Fibroblast of skin of left biceps (primary cell): ENCODE results near the gene YTHDF1.
"Not testable (repeated sequence)": the region's sequence is repeated elsewhere in the genome, so short reads cannot be mapped to it uniquely, and the experiment has no call there.

Experiments used
- DNase-seq, 2 experiments: peaks; one replicate each; pipeline ENCODE4 v3.0.0-alpha.2; 2013; ENCODE audit warnings: low read depth in 2 of 2

The YTHDF1 gene

DNA sequence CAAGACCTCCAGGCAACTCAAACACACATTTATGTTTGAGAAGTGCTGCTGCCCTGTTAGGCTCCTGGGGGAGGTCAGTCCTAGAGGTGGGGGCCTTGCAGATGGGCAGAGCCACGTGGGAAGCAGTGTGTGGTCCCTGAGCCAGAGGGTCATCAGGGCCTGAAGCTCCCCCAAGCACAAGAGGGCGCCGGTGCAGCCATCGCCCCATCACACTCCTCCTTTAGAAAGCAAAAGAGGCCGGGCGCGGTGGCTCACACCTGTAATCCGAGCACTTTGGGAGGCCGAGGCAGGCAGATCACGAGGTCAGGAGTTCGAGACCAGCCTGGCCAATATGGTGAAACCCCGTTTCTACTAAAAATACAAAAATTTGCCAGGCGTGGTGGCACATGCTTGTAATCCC lies 58.5 kb downstream of the YTHDF1 start:
- not testable (repeated sequence) for DNase-seq

DNA sequence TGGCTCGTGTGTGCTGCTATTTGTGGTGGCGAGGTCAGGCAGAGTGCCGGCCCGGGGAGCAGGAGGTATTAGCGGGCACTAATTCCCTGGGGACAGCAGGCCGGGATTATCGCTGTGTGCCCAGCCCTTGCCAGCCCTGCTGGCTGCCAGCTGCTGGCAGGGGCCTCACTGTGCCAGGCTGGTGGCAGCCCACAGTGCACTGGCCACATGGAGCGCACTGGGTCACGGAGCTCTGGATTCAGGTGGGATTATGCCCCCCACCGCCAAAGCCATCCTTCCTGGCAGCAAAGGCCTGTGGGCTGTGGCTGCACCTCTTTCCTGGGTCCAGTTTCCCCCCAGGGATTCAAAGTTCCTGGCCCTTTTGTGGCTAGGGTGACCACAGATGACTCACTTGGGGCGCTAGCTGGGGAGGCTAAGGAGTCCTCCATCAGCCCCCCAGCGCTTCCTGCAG lies 59.7 kb downstream of the YTHDF1 start:
- DNase-seq = no peak

DNA sequence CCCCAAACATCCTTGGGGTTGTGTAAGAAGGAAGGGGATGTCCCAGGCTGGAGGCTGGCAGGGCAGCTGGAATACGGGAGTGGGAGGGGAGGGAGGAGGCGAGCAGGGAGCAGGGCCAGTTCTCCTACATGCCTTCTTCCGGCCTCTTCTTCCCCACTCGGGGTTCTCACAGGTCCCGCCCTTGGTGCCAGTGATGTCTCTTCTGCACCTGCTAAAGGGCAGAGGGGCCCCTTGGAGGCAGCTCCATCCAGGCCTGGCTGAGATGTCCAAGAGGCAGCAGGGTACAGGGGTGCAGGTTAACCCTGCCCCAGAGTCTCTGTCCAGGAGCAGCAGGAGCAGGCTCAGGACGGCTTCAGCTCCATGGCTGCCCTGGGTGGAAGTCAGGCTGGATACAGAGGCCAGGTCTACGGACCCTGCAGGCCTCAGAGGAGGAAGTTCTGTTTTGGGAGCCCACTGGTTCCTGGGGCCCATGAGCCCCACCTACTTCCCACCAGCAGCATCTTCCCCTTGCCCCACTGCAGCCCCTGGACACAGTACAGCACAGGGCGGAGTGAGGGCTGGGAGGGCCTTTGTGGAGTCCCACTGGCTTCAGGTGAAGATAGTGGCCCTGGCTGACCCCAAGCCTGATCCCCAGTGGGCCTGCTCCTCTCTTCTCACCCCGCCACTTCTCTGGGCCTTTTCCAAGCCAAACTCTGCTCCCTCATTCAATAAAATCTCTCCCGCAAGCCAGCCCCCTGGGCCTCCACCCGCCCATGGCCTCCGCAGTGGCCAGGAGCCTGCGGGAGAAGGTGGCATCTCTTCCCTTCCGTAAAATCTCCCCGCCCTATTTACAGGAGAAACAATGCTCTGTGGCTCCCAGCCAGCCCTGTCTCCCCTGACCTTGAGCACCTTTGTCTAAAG lies 60.4 kb downstream of the YTHDF1 start:
- DNase-seq = no peak

DNA sequence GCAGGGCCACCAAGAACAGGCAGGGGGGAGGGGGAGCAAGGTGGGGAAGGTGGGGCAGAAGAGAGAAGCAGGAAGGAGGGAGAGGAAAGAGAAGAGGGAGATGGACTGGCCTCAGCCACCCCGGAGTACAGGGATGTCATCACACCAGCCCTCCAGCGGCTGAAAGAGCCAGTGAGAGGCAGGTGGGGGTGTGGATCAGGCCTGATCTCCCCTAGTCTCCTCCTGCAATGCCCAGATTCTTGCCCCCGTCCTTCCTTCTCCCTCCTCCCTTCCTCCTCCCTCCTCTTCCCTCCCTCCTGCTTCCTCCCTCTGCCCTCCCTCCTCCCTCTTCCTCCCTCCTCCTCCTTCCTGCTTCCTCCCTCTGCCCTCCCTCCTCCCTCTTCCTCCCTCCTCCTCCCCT lies 61.5 kb downstream of the YTHDF1 start:
- DNase-seq = no peak

DNA sequence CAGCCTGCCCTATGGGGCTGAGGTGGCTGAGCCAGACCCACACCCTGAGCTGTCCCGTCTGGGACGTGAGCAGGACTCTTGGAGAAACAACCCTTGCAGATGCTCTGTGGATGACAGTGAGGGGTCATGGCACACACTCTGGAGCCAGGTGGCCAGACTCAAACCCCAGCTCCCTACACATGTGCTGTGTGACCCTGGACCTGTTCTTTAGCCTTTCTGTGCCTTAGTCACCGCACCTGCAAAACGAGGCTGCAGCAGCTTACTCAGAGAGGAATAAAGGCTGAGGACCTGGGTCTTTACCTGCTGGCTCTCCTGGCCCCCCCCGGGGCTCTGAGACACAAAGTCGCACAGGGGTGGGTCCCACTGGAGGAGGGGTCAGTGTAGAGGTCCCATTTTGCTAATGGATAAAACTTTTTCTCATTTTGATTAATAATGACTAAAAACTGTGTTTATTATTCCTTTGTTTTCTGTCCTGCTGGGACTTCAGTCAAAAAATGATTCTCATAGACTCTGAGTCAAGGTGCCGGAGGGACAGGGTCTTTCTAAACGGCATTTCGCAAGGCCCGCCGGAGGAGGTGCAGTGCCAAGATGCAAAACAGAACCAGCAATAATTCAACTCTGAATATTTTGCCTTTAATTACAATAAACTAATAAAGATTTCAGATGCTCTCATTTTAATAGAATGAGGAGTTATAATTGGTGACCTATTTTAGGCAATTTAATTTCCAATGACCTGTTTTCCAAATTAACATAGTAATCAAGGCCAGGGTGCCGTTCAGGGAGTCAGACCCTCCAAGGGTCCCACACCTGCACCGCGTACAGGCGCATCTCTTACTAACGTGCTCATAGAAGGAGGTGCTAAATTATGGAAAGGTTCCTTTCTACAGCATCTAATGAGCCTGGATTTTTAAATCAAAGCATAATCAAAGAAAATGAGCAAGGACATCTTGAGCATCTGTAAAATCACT lies 62.4 kb downstream of the YTHDF1 start:
- no peak for DNase-seq

DNA sequence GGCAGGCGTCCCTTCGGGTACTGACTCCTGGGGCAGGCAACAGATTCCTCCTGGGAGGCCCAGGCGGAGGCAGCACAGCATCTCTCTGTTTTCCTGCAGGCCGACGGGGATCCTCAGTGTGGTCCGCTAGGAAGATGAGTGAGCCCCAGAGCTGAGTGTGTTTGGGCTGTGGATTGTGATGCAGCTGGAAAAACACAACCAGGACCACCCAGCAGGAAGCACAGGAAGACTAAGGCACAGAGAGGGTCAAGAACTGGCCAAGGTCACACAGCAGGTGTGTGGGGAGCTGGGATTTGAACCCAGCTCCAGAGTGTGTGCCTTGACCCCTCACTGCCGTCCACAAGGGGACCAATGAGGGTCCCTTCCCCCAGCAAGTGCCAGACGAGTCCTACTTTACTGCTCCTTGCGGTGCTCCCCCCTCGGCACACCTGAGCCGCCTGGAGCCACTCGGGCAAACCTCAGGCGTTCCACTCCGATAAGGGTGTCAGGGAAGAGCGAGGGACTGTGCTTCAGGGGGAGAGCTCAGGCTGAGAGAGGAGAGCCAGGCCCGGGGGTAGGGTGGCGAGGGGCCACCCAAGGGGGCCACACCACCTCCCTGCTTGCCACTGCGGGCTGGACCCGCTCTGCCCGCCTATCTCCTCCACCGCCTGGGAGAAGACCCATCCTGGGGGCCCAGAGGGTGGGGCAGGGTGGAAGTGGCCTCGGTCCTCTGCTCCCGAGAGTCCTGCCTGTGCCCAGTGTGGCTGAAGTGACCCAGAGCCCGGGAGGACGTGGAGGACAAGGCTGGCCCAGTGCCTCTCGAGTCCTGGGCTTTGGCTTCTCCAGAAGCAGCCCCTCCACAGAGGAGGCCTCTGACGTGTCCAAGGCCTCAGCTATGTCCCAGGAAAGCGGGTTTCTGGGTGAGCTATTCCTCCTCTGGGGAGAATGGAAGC lies 63.3 kb downstream of the YTHDF1 start:
- no peak for DNase-seq

DNA sequence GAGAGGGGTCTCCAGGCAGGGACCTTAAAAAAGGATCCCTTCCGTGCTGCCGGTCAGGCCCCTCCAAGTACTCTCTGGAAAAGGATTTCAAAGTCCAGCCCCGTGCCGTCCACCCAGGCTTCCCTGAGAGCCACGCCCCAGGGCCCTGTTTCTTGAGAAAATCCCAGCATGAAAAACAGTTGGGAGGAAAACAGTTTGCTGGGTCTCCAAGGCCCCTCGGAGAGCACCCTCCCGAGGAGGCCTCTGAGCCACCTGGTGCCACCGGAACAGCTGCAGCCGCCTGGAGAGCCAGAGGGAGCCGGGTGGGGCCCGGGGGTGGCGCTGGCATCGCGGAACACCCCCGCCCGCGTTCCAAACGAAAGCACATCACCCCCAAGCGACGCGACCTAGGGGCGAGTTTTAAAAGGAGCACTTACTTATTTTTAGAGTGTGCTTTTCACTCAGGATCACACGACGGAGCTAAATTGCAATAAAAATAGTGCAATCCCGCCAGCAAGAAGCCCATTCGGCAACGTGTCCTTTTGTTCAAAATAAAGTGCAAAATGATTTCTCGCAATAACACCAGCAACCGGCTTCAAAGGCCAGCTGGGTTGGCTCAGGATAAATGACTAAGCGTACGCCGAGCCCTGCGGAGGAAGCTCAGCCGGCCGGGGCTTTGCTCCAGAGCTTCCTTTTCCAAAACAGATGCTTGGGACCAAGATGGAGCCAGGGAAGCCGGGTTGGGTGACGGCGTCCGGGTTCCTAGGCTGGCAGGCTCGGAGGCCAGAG lies 64.2 kb downstream of the YTHDF1 start:
- no peak for DNase-seq

DNA sequence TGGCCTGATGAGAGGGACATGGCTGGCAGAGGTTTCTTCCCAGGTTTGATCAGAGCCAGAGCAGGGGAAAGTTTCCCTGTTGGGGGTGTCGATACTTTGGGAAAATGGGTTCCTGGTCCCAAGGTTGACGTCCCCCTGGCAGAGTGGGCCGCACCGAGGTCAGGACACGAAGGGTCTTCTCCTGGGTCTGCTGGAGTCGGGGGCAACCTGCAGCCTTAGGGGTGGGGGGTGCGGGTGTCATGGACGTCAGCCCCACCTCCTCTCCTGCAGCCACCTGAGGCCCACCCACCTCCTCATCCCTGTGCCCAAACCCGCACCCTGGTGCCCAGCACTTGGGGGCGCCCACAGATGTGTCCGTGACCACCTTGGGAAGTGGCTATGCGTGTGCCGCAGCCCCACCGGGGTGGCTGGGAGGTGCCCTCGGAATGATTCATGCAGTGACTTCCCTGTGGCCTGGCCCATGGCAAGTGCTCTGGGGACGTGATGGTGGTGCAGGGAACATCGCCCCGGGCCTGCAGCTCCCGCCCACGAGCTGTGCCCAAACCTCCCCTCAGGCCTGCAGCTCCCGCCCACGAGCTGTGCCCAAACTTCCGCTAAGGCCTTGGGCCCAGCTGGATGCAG lies 64.9 kb downstream of the YTHDF1 start:
- DNase-seq = no peak

DNA sequence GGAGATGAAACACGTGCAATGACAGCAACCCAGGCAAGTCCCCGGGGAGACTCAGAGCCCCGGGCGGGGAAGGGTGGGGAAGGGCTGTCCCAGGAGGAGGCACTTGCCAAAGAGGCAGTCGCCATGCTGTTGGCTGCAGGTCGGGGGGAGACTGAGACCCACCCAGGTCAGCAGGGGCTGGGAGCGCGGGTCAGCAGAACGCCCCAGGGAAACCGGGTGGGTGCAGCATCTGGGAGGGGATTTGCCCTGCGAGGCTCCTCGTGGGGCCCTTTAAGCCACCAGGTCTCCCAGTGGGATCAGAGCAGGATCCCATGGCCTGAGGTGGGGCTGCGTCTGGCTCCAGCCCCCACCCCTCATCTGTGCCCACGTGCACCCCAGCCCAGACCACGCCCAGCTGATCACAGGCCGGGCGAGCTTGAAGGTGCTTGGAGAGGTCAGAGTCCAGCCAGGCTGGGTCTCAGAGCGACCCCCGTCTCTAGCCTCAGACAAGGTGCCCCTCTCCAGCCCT lies 65.5 kb downstream of the YTHDF1 start:
- DNase-seq = no peak

DNA sequence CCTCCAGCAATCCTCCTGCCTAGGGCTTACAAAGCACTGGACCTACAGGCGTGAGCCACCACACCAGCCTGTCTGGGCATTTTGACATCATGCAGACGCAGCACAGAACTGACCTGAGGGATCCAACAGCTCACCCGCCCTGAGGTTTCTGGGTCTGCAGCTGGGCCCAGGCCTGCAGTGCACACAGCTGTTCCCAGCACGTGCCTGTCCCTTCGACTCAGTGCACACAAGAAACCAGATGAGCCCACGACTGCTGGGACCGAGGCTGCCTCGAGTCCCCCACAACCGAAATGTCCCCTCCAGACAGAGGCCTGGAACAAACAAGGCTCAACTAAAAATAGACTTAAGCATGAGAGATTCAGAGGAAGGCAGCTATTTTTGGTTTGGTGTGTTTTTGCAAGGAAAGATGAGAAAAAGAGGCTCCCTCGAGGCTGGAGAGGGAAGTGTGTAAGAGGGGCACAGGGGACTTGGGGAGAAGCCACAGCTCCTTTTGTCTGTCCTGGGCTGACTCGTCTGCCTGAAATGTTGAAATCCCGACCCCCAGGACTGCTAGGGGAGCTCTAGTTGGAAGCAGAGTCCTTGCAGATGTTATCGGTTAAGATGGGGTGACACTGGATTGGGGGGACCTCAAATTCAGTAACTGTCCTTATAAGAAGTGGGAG lies 66.3 kb downstream of the YTHDF1 start:
- DNase-seq = no peak

DNA sequence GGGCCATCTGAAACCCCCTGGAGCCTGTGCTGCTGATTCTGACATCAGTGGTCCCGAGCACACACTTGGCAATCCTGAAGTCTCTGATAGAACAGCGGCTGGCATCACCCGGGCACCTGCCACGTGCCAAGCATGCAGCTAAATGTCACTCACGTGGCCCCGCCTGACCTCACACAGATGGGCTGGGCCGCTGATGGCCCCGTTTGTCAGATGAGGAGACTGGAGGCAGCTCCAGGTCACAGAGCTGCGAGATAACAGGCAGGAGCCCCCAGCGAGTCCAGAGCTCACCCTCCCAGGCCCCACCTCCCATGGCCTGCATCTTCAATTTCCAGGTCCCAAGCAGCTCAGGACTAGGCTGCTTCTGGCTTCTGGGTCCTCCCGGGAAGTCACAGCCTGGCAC lies 67.2 kb downstream of the YTHDF1 start:
- DNase-seq = no peak

DNA sequence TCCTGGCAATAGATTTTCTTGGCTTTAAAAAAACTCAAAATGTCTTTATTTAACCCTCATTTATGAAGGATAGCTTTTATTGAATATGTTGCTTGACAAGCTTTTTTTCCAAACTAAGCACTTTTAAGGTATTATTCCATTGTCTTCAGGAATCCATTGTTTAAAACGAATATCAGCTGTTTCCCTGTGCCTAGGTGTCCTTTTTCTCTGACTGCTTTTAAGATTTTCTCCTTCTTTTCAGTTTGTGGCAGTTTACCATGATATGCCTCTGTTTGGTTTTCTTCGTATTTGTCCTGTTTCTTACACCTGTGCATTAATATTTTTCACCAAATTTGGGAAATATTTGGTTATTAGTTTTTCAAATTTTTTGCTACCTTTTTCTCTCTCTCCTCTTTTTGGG lies 68.4 kb downstream of the YTHDF1 start:
- DNase-seq = no peak
